GM19397 (cell line): ENCODE measurements around the gene FXYD7.
"Not testable (repeated sequence)": the region's sequence is repeated elsewhere in the genome, so short reads cannot be mapped to it uniquely, and the experiment has no call there.

Experiments
- ATAC-seq: cut with Tn5 transposase; IDR thresholded peaks from one replicate; pipeline ENCODE4 v1.9.1; 2021; ENCODE audit warnings: mild to moderate bottlenecking, moderate library complexity; ENCODE audit not compliant: unreplicated experiment

Gene FXYD7

GRCh38 chr19:35194012-35194984, 51.2 kb downstream of the FXYD7 start:
- ATAC-seq = no peak

DNA sequence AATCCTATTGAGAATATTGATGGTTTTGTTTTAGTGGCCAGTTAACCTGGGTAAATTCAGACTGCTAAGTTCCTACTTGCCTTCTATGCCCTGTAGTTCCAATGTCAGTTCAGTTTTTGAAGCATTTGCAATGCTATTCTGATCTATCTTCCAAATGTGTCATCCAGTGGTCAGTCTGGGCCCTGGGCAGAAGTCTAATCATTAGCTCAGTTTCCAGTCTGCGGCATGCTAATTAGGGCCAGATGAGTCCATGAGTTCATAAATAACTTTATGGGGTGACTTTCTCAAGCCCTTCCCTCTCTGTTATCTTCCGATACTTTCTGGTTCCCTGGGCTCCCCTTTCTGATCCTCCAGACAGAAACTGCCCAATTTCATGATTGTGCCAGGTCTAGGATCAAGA, 52.8 kb downstream of the FXYD7 start:
- ATAC-seq = no peak

GRCh38 chr19:35196861-35197260, 53.8 kb downstream of the FXYD7 start:
- ATAC-seq = not testable (repeated sequence)

DNA sequence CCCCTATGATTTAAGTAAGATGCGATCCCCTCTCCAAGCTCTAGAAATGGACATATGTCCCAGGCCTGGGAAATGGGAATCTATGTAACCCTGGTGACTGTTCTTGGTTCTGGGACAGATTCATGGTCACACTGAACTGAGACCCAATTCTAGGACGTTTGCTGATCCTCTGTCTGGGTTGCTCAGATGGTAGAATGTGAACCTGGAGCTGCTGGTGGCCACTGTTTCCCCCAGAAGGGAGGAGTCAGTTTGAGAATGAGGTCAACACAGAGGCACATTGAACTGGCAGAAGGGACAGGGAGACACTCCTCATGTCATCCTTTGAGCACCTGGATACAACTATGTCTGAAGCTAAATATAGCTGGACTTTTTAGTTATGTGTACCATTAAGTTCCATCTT, 56.4 kb downstream of the FXYD7 start:
- no peak for ATAC-seq

DNA sequence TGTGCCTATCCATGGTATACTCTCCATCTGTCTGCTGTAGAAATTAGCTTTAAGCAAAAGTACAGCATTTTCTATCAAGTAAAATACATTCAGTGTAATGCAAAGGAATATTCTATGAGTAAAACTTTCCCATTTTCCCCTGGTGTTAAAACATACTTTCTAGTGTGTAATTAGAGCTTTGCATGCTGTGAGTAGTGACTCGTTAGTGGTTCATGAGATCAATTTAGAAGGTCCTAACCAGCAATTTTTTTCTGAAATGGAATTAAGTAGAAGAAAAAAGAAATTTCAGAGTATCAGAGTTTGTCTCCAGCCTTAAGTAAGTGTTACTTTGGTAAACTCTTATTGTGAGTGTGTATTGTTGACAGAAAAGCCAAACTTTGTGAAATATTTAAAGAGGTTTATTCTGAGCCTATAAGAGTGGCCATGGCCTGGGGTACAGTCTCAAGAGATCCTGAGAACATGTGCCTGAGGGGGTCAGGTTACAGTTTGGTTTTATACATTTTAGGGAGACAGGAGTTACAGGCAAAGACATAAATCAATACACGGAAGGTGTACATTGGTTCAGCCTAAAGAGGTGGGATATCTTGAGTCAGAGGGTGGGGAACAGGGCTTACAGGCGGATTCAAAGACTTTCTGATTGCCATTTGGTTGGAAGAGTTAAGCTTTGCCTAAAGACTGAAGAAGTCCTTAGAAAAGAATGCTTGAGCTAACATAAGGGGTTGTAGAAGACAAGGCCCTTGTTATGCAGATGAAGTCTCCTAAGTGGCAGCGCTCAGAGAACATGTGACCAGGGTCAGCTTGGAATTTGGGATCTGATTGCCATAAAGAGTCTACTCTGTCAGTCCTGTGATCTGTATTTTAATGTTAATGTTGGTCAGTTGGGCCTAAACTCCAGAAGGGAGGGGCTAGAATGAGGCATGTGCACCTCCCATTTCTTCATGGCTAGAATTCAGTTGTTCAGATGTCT, 60.0 kb downstream of the FXYD7 start:
- ATAC-seq = no peak
